H1 (cell line): ENCODE results near the gene EEIG1. TPM values are rescaled to one million over a fixed set of nuclear protein-coding genes. Genes with fewer than 3 reads are reported as not detected.

Experiments used
- CTCF ChIA-PET: fragments of 300-600 bp; sonication (Branson Sonifier 250); formaldehyde crosslinking; loops from one replicate; lab custom pipeline; 2021; ENCODE audit not compliant: partially characterized antibody; lab: Charles Lee
- POLR2A ChIA-PET: fragments of 300-600 bp; sonication (Branson Sonifier 250); formaldehyde crosslinking; loops from one replicate; lab custom pipeline; 2021; ENCODE audit warnings: inconsistent platforms; ENCODE audit not compliant: partially characterized antibody; lab: Charles Lee
- DNase-seq, 2 experiments: peaks; one replicate each; pipeline versions ENCODE4 v3.0.0 to v3.0.0-alpha.2; 2010 to 2022; ENCODE audit warnings: low spot score in 2 of 2, low read depth in 1 of 2, mixed read lengths in 1 of 2
- FAIRE-seq: peaks from 2 replicates; lab custom pipeline; 2011; peaks lifted over from hg19 to GRCh38; lab: Jason Lieb, UNC
- H2AFZ ChIP-seq: 2 replicates; pipeline ENCODE4 v1.8.1; 2012; ENCODE audit warnings: low read length, inconsistent platforms
- H2AK5ac ChIP-seq: 2 replicates; pipeline ENCODE4 v1.6.1; 2013; ENCODE audit warnings: low read depth, low read length
- H2BK120ac ChIP-seq: replicated peaks from 2 replicates; pipeline ENCODE3; 2013; ENCODE audit warnings: low read depth, low read length, inconsistent platforms
- H2BK12ac ChIP-seq: 2 replicates; pipeline ENCODE4 v1.6.1; 2013; ENCODE audit warnings: low read depth, low read length
- H2BK15ac ChIP-seq: 2 replicates; pipeline ENCODE4 v1.6.1; 2013; ENCODE audit warnings: low read length
- H2BK20ac ChIP-seq: 2 replicates; pipeline ENCODE4 v1.6.1; 2013; ENCODE audit warnings: low read length
- H2BK5ac ChIP-seq: 2 replicates; pipeline ENCODE4 v1.6.1; 2013; ENCODE audit warnings: low read depth, low read length
- H3K14ac ChIP-seq: 2 replicates; pipeline ENCODE4 v1.6.1; 2013; ENCODE audit warnings: inconsistent platforms; ENCODE audit not compliant: insufficient read length
- H3K18ac ChIP-seq: 2 replicates; pipeline ENCODE4 v1.6.1; 2013; ENCODE audit warnings: low read length; ENCODE audit errors: extremely low read depth
- H3K23ac ChIP-seq: 2 replicates; pipeline ENCODE4 v1.6.1; 2013; ENCODE audit warnings: inconsistent platforms; ENCODE audit not compliant: insufficient read length
- H3K23me2 ChIP-seq: 2 replicates; pipeline ENCODE4 v1.6.1; 2013; ENCODE audit warnings: low read depth, low read length
- H3K27ac ChIP-seq: 2 replicates; pipeline ENCODE4 v1.6.1; 2011; ENCODE audit warnings: low read depth, low read length, inconsistent platforms
- H3K27me3 ChIP-seq, 4 experiments: replicated peaks in 1 of 4; 1 replicate in 1 of 4; 2 replicates in 3 of 4; pipeline versions ENCODE4 v1.6.1 to v1.8.1; 2011 to 2013; ENCODE audit warnings: low read length in 3 of 4, mild to moderate bottlenecking in 3 of 4, inconsistent platforms in 2 of 4, mixed read lengths in 2 of 4, moderate library complexity in 1 of 4; ENCODE audit not compliant: control insufficient read depth in 3 of 4, insufficient read depth in 3 of 4; ENCODE audit errors: extremely low read depth in 1 of 4
- H3K36me3 ChIP-seq, 4 experiments: 2 replicates each; pipeline versions ENCODE4 v1.6.1 to v1.8.1; 2011 to 2013; ENCODE audit warnings: mild to moderate bottlenecking in 4 of 4, low read length in 3 of 4, moderate library complexity in 2 of 4, control low read depth in 1 of 4, inconsistent platforms in 1 of 4; ENCODE audit not compliant: insufficient read depth in 4 of 4, control insufficient read depth in 2 of 4
- H3K4ac ChIP-seq: replicated peaks from 2 replicates; pipeline ENCODE3; 2013; ENCODE audit warnings: low read length, low read depth, mixed read lengths, inconsistent platforms; ENCODE audit not compliant: insufficient read length
- H3K4me1 ChIP-seq, 4 experiments: replicated peaks in 1 of 4; 1 replicate in 1 of 4; 2 replicates in 3 of 4; pipeline versions ENCODE4 v1.6.1 to v1.8.1; 2011 to 2013; ENCODE audit warnings: low read length in 3 of 4, inconsistent platforms in 2 of 4, mixed read lengths in 1 of 4; ENCODE audit not compliant: insufficient read depth in 4 of 4, control insufficient read depth in 3 of 4
- H3K4me2 ChIP-seq, 2 experiments: 2 replicates each; pipeline versions ENCODE4 v1.6.1 to v1.8.1; 2011 to 2013; ENCODE audit warnings: low read depth in 2 of 2, low read length in 2 of 2, control low read depth in 1 of 2, inconsistent platforms in 1 of 2, mild to moderate bottlenecking in 1 of 2; ENCODE audit not compliant: insufficient read depth in 1 of 2
- H3K4me3 ChIP-seq, 4 experiments: fragments of 200-600, 300-600 bp in 1 of 4; sonication (generic), shearing (Covaris generic), sonication (Bioruptor Twin) in 1 of 4; 2 replicates each; pipeline versions ENCODE4 v1.5.1 to v1.8.1; 2011 to 2016; ENCODE audit warnings: low read length in 4 of 4, low read depth in 3 of 4, control low read depth in 2 of 4, inconsistent platforms in 2 of 4, mild to moderate bottlenecking in 2 of 4, mixed read lengths in 1 of 4, moderate library complexity in 1 of 4; ENCODE audit not compliant: insufficient read depth in 2 of 4; ENCODE audit errors: extremely low read depth in 1 of 4
- H3K56ac ChIP-seq: replicated peaks from 2 replicates; pipeline ENCODE3; 2013; ENCODE audit warnings: low read depth, mild to moderate bottlenecking, mixed read lengths, low read length, inconsistent platforms; ENCODE audit not compliant: insufficient read length
- H3K79me1 ChIP-seq: 2 replicates; pipeline ENCODE4 v1.6.1; 2013; ENCODE audit warnings: low read depth, low read length, control low read depth
- H3K79me2 ChIP-seq, 2 experiments: 2 replicates each; pipeline versions ENCODE4 v1.6.1 to v1.8.1; 2012 to 2013; ENCODE audit warnings: low read length in 2 of 2, mild to moderate bottlenecking in 2 of 2, inconsistent platforms in 1 of 2; ENCODE audit not compliant: insufficient read depth in 2 of 2, control insufficient read depth in 1 of 2
- H3K9ac ChIP-seq, 4 experiments: replicated peaks in 1 of 4; 1 replicate in 1 of 4; 2 replicates in 3 of 4; pipeline versions ENCODE4 v1.6.1 to v1.8.1; 2011 to 2013; ENCODE audit warnings: low read depth in 3 of 4, low read length in 3 of 4, control low read depth in 2 of 4, mild to moderate bottlenecking in 2 of 4, moderate library complexity in 2 of 4, inconsistent platforms in 1 of 4; ENCODE audit errors: extremely low read depth in 1 of 4
- H3K9me3 ChIP-seq, 2 experiments: 2 replicates each; pipeline versions ENCODE4 v1.6.1 to v1.8.1; 2012 to 2013; ENCODE audit warnings: mild to moderate bottlenecking in 2 of 2, moderate library complexity in 2 of 2, control low read depth in 1 of 2, inconsistent platforms in 1 of 2, low read depth in 1 of 2, low read length in 1 of 2, mixed read lengths in 1 of 2; ENCODE audit not compliant: insufficient read depth in 2 of 2
- H4K20me1 ChIP-seq, 2 experiments: replicated peaks in 1 of 2; 2 replicates each; pipeline versions ENCODE3 to v1.8.1; 2011 to 2013; ENCODE audit warnings: inconsistent platforms in 2 of 2, low read length in 2 of 2, mild to moderate bottlenecking in 1 of 2; ENCODE audit not compliant: insufficient read depth in 2 of 2, control insufficient read depth in 1 of 2
- H4K5ac ChIP-seq: 2 replicates; pipeline ENCODE4 v1.6.1; 2013; ENCODE audit warnings: low read length, low read depth, mixed read lengths, inconsistent platforms; ENCODE audit not compliant: insufficient read length
- H4K8ac ChIP-seq: 2 replicates; pipeline ENCODE4 v1.8.0; 2013; ENCODE audit warnings: mild to moderate bottlenecking, moderate library complexity, low read length, inconsistent platforms; ENCODE audit not compliant: insufficient read depth; ENCODE audit errors: extremely low read depth
- H4K91ac ChIP-seq: replicated peaks from 2 replicates; pipeline ENCODE3; 2013; ENCODE audit warnings: low read length, mixed read lengths, inconsistent platforms; ENCODE audit not compliant: insufficient read length
- BRCA1 ChIP-seq: IDR thresholded peaks from 2 replicates; pipeline ENCODE4 v1.6.1; 2012; ENCODE audit warnings: low read depth, low read length, improper control_type of control experiment
- CBX8 ChIP-seq: fragments of 300-800, 300-1000 bp; sonication (generic); IDR thresholded peaks from 2 replicates; pipeline ENCODE4 v1.7.1; 2016; ENCODE audit warnings: low read depth, low read length, borderline replicate concordance
- CHD1 ChIP-seq: IDR thresholded peaks from 2 replicates; pipeline ENCODE4 v1.6.1; 2012; ENCODE audit warnings: low read depth, low read length, improper control_type of control experiment
- CTBP2 ChIP-seq: IDR thresholded peaks from 2 replicates; pipeline ENCODE4 v1.7.0; 2011; ENCODE audit warnings: borderline replicate concordance, mild to moderate bottlenecking, moderate library complexity, mixed read lengths, low read length; ENCODE audit not compliant: insufficient read depth, insufficient read length
- EGR1 ChIP-seq: IDR thresholded peaks from 2 replicates; pipeline ENCODE4 v1.6.1; 2011; ENCODE audit warnings: low read depth, low read length, borderline replicate concordance
- EP300 ChIP-seq, 2 experiments: IDR thresholded peaks; 1 replicate in 1 of 2; 2 replicates in 1 of 2; pipeline ENCODE4 v1.6.1; 2011 to 2012; ENCODE audit warnings: low read depth in 2 of 2, low read length in 2 of 2, mild to moderate bottlenecking in 2 of 2, borderline replicate concordance in 1 of 2, inconsistent platforms in 1 of 2, moderate library complexity in 1 of 2
- NRF1 ChIP-seq: IDR thresholded peaks from 2 replicates; pipeline ENCODE4 v1.6.1; 2011; ENCODE audit warnings: mild to moderate bottlenecking, low read depth, low read length, improper control_type of control experiment
- POLR2AphosphoS5 ChIP-seq: IDR thresholded peaks from 2 replicates; pipeline ENCODE4 v1.6.1; 2011; ENCODE audit warnings: low read depth, low read length
- POU5F1 ChIP-seq: IDR thresholded peaks from 2 replicates; pipeline ENCODE4 v1.6.1; 2011; ENCODE audit warnings: low read depth, mild to moderate bottlenecking, low read length, moderate library complexity
- RFX5 ChIP-seq: IDR thresholded peaks from 2 replicates; pipeline ENCODE4 v1.6.1; 2011; ENCODE audit warnings: low read depth, low read length, improper control_type of control experiment, borderline replicate concordance
- TEAD4 ChIP-seq: IDR thresholded peaks from 2 replicates; pipeline ENCODE4 v1.6.1; 2012; ENCODE audit warnings: low read depth, low read length, inconsistent platforms, mixed read lengths
- USF2 ChIP-seq: IDR thresholded peaks from 2 replicates; pipeline ENCODE4 v1.6.1; 2011; ENCODE audit warnings: low read length, improper control_type of control experiment
- WGBS, 2 experiments: shearing (Covaris generic) in 1 of 2; methylation state at CpG; one replicate each; pipeline versions ENCODE4 v1.1.6 to v1.1.7; 2013 to 2015; ENCODE audit warnings: low lambda C conversion rate in 2 of 2, mixed read lengths in 2 of 2, inconsistent platforms in 1 of 2, low coverage in 1 of 2, missing lambda C conversion rate in 1 of 2; ENCODE audit not compliant: insufficient replicate concordance in 2 of 2, insufficient coverage in 1 of 2, insufficient read length in 1 of 2; ENCODE audit errors: extremely low coverage in 1 of 2, missing lambda C conversion rate in 1 of 2; 5-methylcytosine and 5-hydroxymethylcytosine counted together
- polyA plus RNA-seq, 7 experiments: library from polyadenylated mRNA; depleted of rRNA in 3 of 7; stranded (reverse) in 5 of 7; unstranded in 2 of 7; fragments of >200 nt in 5 of 7; fragments of 200-250 nt in 2 of 7; gene quantifications; 1 replicate in 5 of 7; 2 replicates in 1 of 7; 4 replicates in 1 of 7; pipeline versions ENCODE4 v1.2.1 to v1.2.3, GENCODE V29; 2011 to 2013; ENCODE audit warnings: missing spikeins in 2 of 7, mixed read lengths in 2 of 7
- total RNA-seq: library from RNA; stranded (reverse); fragmentation: NEBNext Ultra II Directional; extraction: Animal tissue kit (Norgen Biotek cat#: 25700); gene quantifications from 2 replicates; pipeline ENCODE4 v1.2.1, GENCODE V29; 2021

EEIG1 gene
- total and polyA plus RNA-seq, 2 of the 8 experiments (the other 6 are each of a cell fraction or from before 2014, with no cell fraction given): 29.8 to 50.8 TPM

- Histone ChIP-seq H3K56ac (no peak overlapping the region), H3K27me3 (no peaks in the 10 kb centered on the region), H3K23me2 (no peaks in the 10 kb centered on the region), H3K79me2 (peaks cover 5 to 97% of the 10 kb centered on the region in 2 experiments; a peak in 3 of 4 replicates), H3K14ac (no peak overlapping the region), H4K20me1 (peaks cover 32 to 50% of the 10 kb centered on the region in 2 experiments), H4K5ac (no peak overlapping the region), H2BK20ac (no peak overlapping the region), H2BK12ac (no peak overlapping the region), H3K36me3 (no peaks in the 10 kb centered on the region), H2BK5ac (peak overlapping the region; percentile 88; the same call in 1 of the 2 replicates), H2BK15ac (no peak overlapping the region), H3K4me2 (no peak overlapping the region), H2BK120ac (no peak overlapping the region), H2AFZ (no peak overlapping the region), H4K91ac (no peak overlapping the region), H3K9ac (no peak overlapping the region), H3K79me1 (peaks cover 40% of the 10 kb centered on the region), H3K4me3 (no peak overlapping the region), H3K27ac (no peak overlapping the region), H3K4ac (no peak overlapping the region), H3K23ac (no peak overlapping the region), H2AK5ac (no peak overlapping the region), H3K4me1 (peaks cover 0 to 59% (median 34%) of the 10 kb centered on the region in 4 experiments; a peak in 6 of 7 replicates), H3K9me3 (no peaks in the 10 kb centered on the region), H4K8ac (no peak overlapping the region), H3K18ac (peak overlapping the region; percentile 68; the same call in 1 of the 2 replicates)
- WGBS, 2 experiments: 100% methylated on average over 1 of the region's 3 CpGs; no CpG with 5 or more reads in 1 of the 2 experiments
- ChIA-PET CTCF (interaction anchor here (0.6 to 1.6 kb wide), 6 partner anchors 11 to 182 kb away, joined by 3 read pairs; no protein-coding TSS in a partner anchor), POLR2A (interaction anchor here (1.2 kb wide), 1 partner anchor 9 kb away, joined by 5 read pairs; no protein-coding TSS in a partner anchor)
- DNase-seq: no peak
- no peak for FAIRE-seq
- TF ChIP-seq POU5F1 (no peak), CHD1 (no peak), POLR2AphosphoS5 (no peak), NRF1 (no peak), USF2 (no peak), CTBP2 (no peak), EGR1 (no peak), EP300 (IDR thresholded peaks at IDR 0.05; ENCODE audit: borderline replicate concordance in 1 of 2, low read depth in 2 of 2, low read length in 2 of 2) (no peak), TEAD4 (no peak), CBX8 (no peak), RFX5 (no peak), BRCA1 (no peak)
These were observed 12.7 kb downstream of the EEIG1 start for GRCh38 chr9:127968042-127968441.
